Fibroblast of lung (primary cell): ENCODE data around the gene RNF123. TPM values are rescaled to one million over a fixed set of nuclear protein-coding genes. Genes with fewer than 3 reads are reported as not detected.

ENCODE experiments used
- DNase-seq, 2 donors: peaks; one replicate each; pipeline versions ENCODE4 v3.0.0 to v3.0.0-alpha.2; 2010; ENCODE audit warnings: low read depth in 2 of 2
- H2AFZ ChIP-seq: 2 replicates; pipeline ENCODE4 v1.5.1; 2012; ENCODE audit warnings: low read length, control low read depth, inconsistent platforms
- H3K27ac ChIP-seq: 2 replicates; pipeline ENCODE4 v1.5.1; 2011; ENCODE audit warnings: low read length, control low read depth; ENCODE audit not compliant: insufficient read depth
- H3K27me3 ChIP-seq: 2 replicates; pipeline ENCODE4 v1.5.1; 2011; ENCODE audit warnings: mild to moderate bottlenecking, low read length; ENCODE audit not compliant: control insufficient read depth, insufficient read depth
- H3K36me3 ChIP-seq: 2 replicates; pipeline ENCODE4 v1.5.1; 2011; ENCODE audit warnings: low read length; ENCODE audit not compliant: control insufficient read depth, insufficient read depth
- H3K4me1 ChIP-seq: 2 replicates; pipeline ENCODE4 v1.5.1; 2011; ENCODE audit warnings: low read length; ENCODE audit not compliant: control insufficient read depth, insufficient read depth; ENCODE audit errors: extremely low read depth
- H3K4me2 ChIP-seq: 2 replicates; pipeline ENCODE4 v1.5.1; 2011; ENCODE audit warnings: low read length, control low read depth; ENCODE audit not compliant: insufficient read depth; ENCODE audit errors: extremely low read depth
- H3K4me3 ChIP-seq, 4 experiments: fragments of 200-600 bp in 1 of 4; sonication (generic) in 1 of 4; replicated peaks in 1 of 4; 2 replicates each; pipeline ENCODE4 v1.5.1; 2011 to 2016; ENCODE audit warnings: low read length in 4 of 4, low read depth in 3 of 4, mild to moderate bottlenecking in 3 of 4, control low read depth in 2 of 4, inconsistent platforms in 1 of 4, mixed read lengths in 1 of 4; ENCODE audit not compliant: insufficient read depth in 1 of 4; ENCODE audit errors: control extremely low read depth in 1 of 4
- H3K79me2 ChIP-seq: 2 replicates; pipeline ENCODE4 v1.5.1; 2012; ENCODE audit warnings: mild to moderate bottlenecking, low read length, inconsistent platforms; ENCODE audit not compliant: control insufficient read depth, insufficient read depth
- H3K9ac ChIP-seq: 2 replicates; pipeline ENCODE4 v1.5.1; 2011; ENCODE audit warnings: mild to moderate bottlenecking, low read length, control low read depth; ENCODE audit not compliant: insufficient read depth
- H3K9me3 ChIP-seq: 2 replicates; pipeline ENCODE4 v1.5.1; 2012; ENCODE audit warnings: low read depth, low read length; ENCODE audit not compliant: control insufficient read depth, insufficient read depth
- H4K20me1 ChIP-seq: 2 replicates; pipeline ENCODE4 v1.5.1; 2011; ENCODE audit warnings: low read length; ENCODE audit not compliant: control insufficient read depth, insufficient read depth; ENCODE audit errors: extremely low read depth
- CTCF ChIP-seq, 2 donors: IDR thresholded peaks in 1 of 2; conservative IDR thresholded peaks in 1 of 2; 1 replicate in 1 of 2; 2 replicates in 1 of 2; pipeline ENCODE4 v1.5.1; 2011 to 2012; ENCODE audit warnings: low read length in 2 of 2, control low read depth in 1 of 2, inconsistent platforms in 1 of 2, low read depth in 1 of 2, mild to moderate bottlenecking in 1 of 2
- EZH2 ChIP-seq: IDR thresholded peaks from 2 replicates; pipeline ENCODE4 v1.5.1; 2012; ENCODE audit warnings: low read length, control low read depth, mild to moderate bottlenecking; ENCODE audit errors: missing control alignments
- polyA plus RNA-seq, 2 donors: library from polyadenylated mRNA; depleted of rRNA in 1 of 2; stranded (reverse) in 1 of 2; unstranded in 1 of 2; fragments of >200 nt; gene quantifications; 2 replicates each; pipeline ENCODE4 v1.2.1, GENCODE V29; 2011 to 2012; ENCODE audit warnings: missing spikeins in 1 of 2
- total RNA-seq: library from RNA; depleted of rRNA; stranded (reverse); fragments of >200 nt; gene quantifications from 2 replicates; pipeline ENCODE4 v1.2.1, GENCODE V29; 2014

Gene RNF123
- total and polyA plus RNA-seq, 2 donors (not counting 1 experiment from before 2014, with no cell fraction given), result 16.5 to 27.1 TPM

DNA sequence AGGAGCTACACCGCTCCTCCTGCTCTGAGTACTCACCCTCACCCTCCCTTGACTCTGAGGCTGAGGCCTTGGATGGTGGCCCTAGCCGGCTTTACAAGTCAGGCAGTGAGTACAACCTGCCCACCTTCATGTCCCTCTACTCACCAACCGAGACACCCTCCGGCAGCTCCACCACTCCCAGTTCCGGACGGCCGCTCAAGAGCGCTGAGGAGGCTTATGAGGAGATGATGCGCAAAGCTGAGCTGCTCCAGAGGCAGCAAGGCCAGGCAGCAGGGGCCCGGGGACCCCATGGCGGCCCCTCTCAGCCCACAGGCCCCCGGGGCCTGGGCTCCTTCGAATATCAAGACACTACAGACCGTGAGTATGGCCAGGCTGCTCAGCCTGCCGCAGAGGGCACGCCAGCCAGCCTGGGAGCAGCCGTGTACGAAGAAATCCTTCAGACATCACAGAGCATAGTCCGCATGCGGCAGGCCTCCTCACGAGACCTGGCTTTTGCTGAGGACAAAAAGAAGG lies 36.4 kb upstream of the RNF123 start:
- no peaks in the 10 kb centered on the region for H3K9me3 ChIP-seq
- no peak for DNase-seq
- H3K4me1 ChIP-seq, result no peaks in the 10 kb centered on the region
- H3K27ac ChIP-seq, result no peak overlapping the region
- no peak overlapping the region for H3K9ac ChIP-seq
- H4K20me1 ChIP-seq, result no peaks in the 10 kb centered on the region
- H3K79me2 ChIP-seq, result no peaks in the 10 kb centered on the region
- H3K4me2 ChIP-seq, result no peak overlapping the region
- H3K4me3 ChIP-seq, result no peak overlapping the region
- H3K27me3 ChIP-seq, result no peaks in the 10 kb centered on the region
- H3K36me3 ChIP-seq, result no peaks in the 10 kb centered on the region
- TF ChIP-seq EZH2 (no peak), CTCF (conservative IDR thresholded peaks at IDR 0.05 in 1 of 2, IDR thresholded peaks at IDR 0.05 in 1 of 2; ENCODE audit: low read depth in 1 of 2, low read length in 2 of 2) (no peak)
- H2AFZ ChIP-seq, result no peak overlapping the region

GRCh38 chr3:49653621-49654020 lies 35.7 kb upstream of the RNF123 start:
- no peaks in the 10 kb centered on the region for H3K79me2 ChIP-seq
- no peaks in the 10 kb centered on the region for H3K27me3 ChIP-seq
- no peak overlapping the region for H3K4me3 ChIP-seq
- TF ChIP-seq EZH2, result no peak
- TF ChIP-seq CTCF (conservative IDR thresholded peaks at IDR 0.05 in 1 of 2, IDR thresholded peaks at IDR 0.05 in 1 of 2; ENCODE audit: low read depth in 1 of 2, low read length in 2 of 2), result no peak
- no peaks in the 10 kb centered on the region for H4K20me1 ChIP-seq
- H3K4me2 ChIP-seq, result no peak overlapping the region
- H3K9me3 ChIP-seq, result no peaks in the 10 kb centered on the region
- H3K9ac ChIP-seq, result no peak overlapping the region
- H3K36me3 ChIP-seq, result no peaks in the 10 kb centered on the region
- H3K27ac ChIP-seq, result no peak overlapping the region
- no peak for DNase-seq
- no peak overlapping the region for H2AFZ ChIP-seq
- no peaks in the 10 kb centered on the region for H3K4me1 ChIP-seq

DNA sequence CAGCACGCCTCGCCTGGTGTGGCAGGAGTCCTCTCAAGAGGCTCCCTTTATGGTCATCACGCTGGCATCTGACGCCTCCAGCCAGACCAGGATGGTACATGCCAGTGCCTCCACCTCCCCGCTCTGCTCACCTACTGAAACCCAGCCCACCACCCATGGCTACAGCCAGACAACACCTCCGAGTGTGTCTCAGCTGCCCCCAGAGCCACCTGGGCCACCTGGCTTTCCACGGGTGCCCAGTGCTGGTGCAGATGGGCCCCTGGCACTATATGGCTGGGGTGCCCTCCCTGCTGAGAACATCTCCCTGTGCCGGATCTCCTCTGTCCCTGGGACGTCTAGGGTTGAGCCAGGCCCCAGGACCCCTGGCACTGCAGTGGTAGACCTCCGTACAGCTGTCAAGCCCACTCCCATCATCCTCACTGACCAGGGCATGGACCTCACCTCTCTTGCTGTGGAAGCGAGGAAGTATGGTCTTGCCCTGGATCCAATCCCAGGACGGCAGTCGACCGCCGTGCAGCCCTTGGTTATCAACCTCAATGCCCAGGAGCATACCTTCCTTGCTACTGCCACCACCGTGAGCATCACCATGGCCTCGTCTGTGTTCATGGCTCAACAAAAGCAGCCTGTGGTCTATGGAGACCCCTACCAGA lies 35.1 kb upstream of the RNF123 start:
- no peak for DNase-seq
- no peaks in the 10 kb centered on the region for H3K4me1 ChIP-seq

More for the DNA sequence above, 35.1 kb upstream of the RNF123 start:
- H3K27ac ChIP-seq, result no peak overlapping the region
- H3K9me3 ChIP-seq, result no peaks in the 10 kb centered on the region
- no peaks in the 10 kb centered on the region for H3K79me2 ChIP-seq
- H4K20me1 ChIP-seq, result no peaks in the 10 kb centered on the region
- H3K4me2 ChIP-seq, result no peak overlapping the region
- H3K9ac ChIP-seq, result no peak overlapping the region
- H3K36me3 ChIP-seq, result no peaks in the 10 kb centered on the region
- no peaks in the 10 kb centered on the region for H3K27me3 ChIP-seq
- H2AFZ ChIP-seq, result no peak overlapping the region
- no peak overlapping the region for H3K4me3 ChIP-seq
- TF ChIP-seq CTCF (conservative IDR thresholded peaks at IDR 0.05 in 1 of 2, IDR thresholded peaks at IDR 0.05 in 1 of 2; ENCODE audit: low read depth in 1 of 2, low read length in 2 of 2) (no peak), EZH2 (no peak)
